Activated B cell treated with CpG ODN at 0.5 μM for 24 hours (primary cell): ENCODE results near the gene RARS1. TPM values are rescaled to one million over a fixed set of nuclear protein-coding genes. Genes with fewer than 3 reads are reported as not detected.

ENCODE experiments used
- ATAC-seq: fragments of 200-7000 bp; cut with Tn5 transposase; one replicate; pipeline ENCODE4 v1.10.0; 2021; ENCODE audit warnings: low read depth, mild to moderate bottlenecking, moderate library complexity
- CTCF ChIA-PET: fragments of 350-600 bp; sonication (Branson Sonifier 250); formaldehyde crosslinking; loops from one replicate; lab custom pipeline; 2021; ENCODE audit warnings: antibody characterized with exemption; lab: Charles Lee
- POLR2A ChIA-PET: fragments of 350-600 bp; sonication (Branson Sonifier 250); formaldehyde crosslinking; loops from one replicate; lab custom pipeline; 2021; ENCODE audit warnings: antibody characterized with exemption; lab: Charles Lee
- DNase-seq: peaks from one replicate; pipeline ENCODE4 v3.0.0; 2022
- H3K27ac Mint-ChIP-seq: one replicate; pipeline ENCODE4 v1.8.0; 2020; ENCODE audit warnings: mixed read lengths
- H3K27me3 Mint-ChIP-seq: one replicate; pipeline ENCODE4 v1.8.0; 2021; ENCODE audit warnings: mixed read lengths
- H3K36me3 Mint-ChIP-seq: one replicate; pipeline ENCODE4 v1.8.0; 2021; ENCODE audit warnings: low read depth, mixed read lengths
- H3K4me1 Mint-ChIP-seq: one replicate; pipeline ENCODE4 v1.8.0; 2021; ENCODE audit warnings: mixed read lengths
- H3K4me3 Mint-ChIP-seq: one replicate; pipeline ENCODE4 v1.8.0; 2020; ENCODE audit warnings: mild to moderate bottlenecking, mixed read lengths
- H3K9me3 Mint-ChIP-seq: one replicate; pipeline ENCODE4 v1.8.0; 2020; ENCODE audit warnings: mixed read lengths
- CTCF ChIP-seq: fragments of 200-600 bp; IDR thresholded peaks from one replicate; pipeline ENCODE4 v1.8.0; 2022; ENCODE audit warnings: antibody characterized with exemption, mild to moderate bottlenecking
- intact Hi-C: fragments of 100-400 bp; cut with micrococcal nuclease; formaldehyde crosslinking; loops from one replicate; pipeline ENCODE4 v1.15.1; 2024
- total RNA-seq: library from RNA; stranded (reverse); gene quantifications from 2 replicates; pipeline ENCODE4 v1.2.3, GENCODE V29; 2022

RARS1 gene
- total RNA-seq, 1 donor from 2014 or later, result 85.9 TPM

GRCh38 chr5:168460606-168461005 is 25.7 kb upstream of the RARS1 start:
- intact Hi-C loops, result no loop called here
- H3K36me3 Mint-ChIP-seq, result peaks cover 4% of the 10 kb centered on the region
- TF ChIP-seq CTCF, result no peak
- H3K4me3 Mint-ChIP-seq, result no peak overlapping the region
- CTCF ChIA-PET, result no interaction called here
- no peak for DNase-seq
- H3K4me1 Mint-ChIP-seq, result no peaks in the 10 kb centered on the region
- no peak overlapping the region for H3K27ac Mint-ChIP-seq
- POLR2A ChIA-PET, result no interaction called here
- H3K9me3 Mint-ChIP-seq, result peaks cover 3% of the 10 kb centered on the region
- H3K27me3 Mint-ChIP-seq, result no peaks in the 10 kb centered on the region
- no peak for ATAC-seq

GRCh38 chr5:168463081-168463480 is 23.2 kb upstream of the RARS1 start:
- Mint-ChIP-seq H3K27ac (no peak overlapping the region), H3K9me3 (peaks cover 3% of the 10 kb centered on the region), H3K27me3 (no peaks in the 10 kb centered on the region), H3K36me3 (no peaks in the 10 kb centered on the region), H3K4me1 (no peaks in the 10 kb centered on the region), H3K4me3 (no peak overlapping the region)
- no peak for TF ChIP-seq CTCF
- intact Hi-C loops, result no loop called here
- POLR2A ChIA-PET, result no interaction called here
- CTCF ChIA-PET, result no interaction called here
- DNase-seq, result no peak
- no peak for ATAC-seq

GRCh38 chr5:168464214-168464613 is 22.1 kb upstream of the RARS1 start:
- Mint-ChIP-seq H3K27ac (no peak overlapping the region), H3K27me3 (no peaks in the 10 kb centered on the region), H3K4me3 (no peak overlapping the region), H3K36me3 (no peaks in the 10 kb centered on the region), H3K9me3 (no peaks in the 10 kb centered on the region), H3K4me1 (no peaks in the 10 kb centered on the region)
- TF ChIP-seq CTCF, result no peak
- no peak for ATAC-seq
- intact Hi-C loops, result no loop called here
- DNase-seq, result no peak
- CTCF ChIA-PET, result no interaction called here
- POLR2A ChIA-PET, result no interaction called here

GRCh38 chr5:168464641-168465040 is 21.6 kb upstream of the RARS1 start:
- POLR2A ChIA-PET, result no interaction called here
- ATAC-seq (no peak), DNase-seq (no peak)
- CTCF ChIA-PET, result no interaction called here
- H3K9me3 Mint-ChIP-seq, result no peaks in the 10 kb centered on the region
- H3K36me3 Mint-ChIP-seq, result no peaks in the 10 kb centered on the region
- TF ChIP-seq CTCF, result no peak
- intact Hi-C loops, result no loop called here
- no peaks in the 10 kb centered on the region for H3K4me1 Mint-ChIP-seq
- H3K27me3 Mint-ChIP-seq, result no peaks in the 10 kb centered on the region
- H3K4me3 Mint-ChIP-seq, result no peak overlapping the region
- no peak overlapping the region for H3K27ac Mint-ChIP-seq

GRCh38 chr5:168467755-168468330 is 18.4 kb upstream of the RARS1 start:
- POLR2A ChIA-PET, result no interaction called here
- H3K9me3 Mint-ChIP-seq, result no peaks in the 10 kb centered on the region
- no peak overlapping the region for H3K4me3 Mint-ChIP-seq
- intact Hi-C loops, result no loop called here
- no peak overlapping the region for H3K27ac Mint-ChIP-seq
- CTCF ChIA-PET, result no interaction called here
- H3K4me1 Mint-ChIP-seq, result no peaks in the 10 kb centered on the region
- TF ChIP-seq CTCF, result no peak
- no peak for DNase-seq
- no peaks in the 10 kb centered on the region for H3K27me3 Mint-ChIP-seq
- no peak for ATAC-seq
- no peaks in the 10 kb centered on the region for H3K36me3 Mint-ChIP-seq
